HFFc6 (cell line): Measurements from ENCODE around the gene ARHGEF18. TPM values are rescaled to one million over a fixed set of nuclear protein-coding genes. Genes with fewer than 3 reads are reported as not detected.

ENCODE experiments used
- DNase-seq: peaks from one replicate; pipeline ENCODE4 v3.0.0-alpha.2; 2018
- H3K27ac Mint-ChIP-seq: 2 replicates; pipeline ENCODE4 v1.8.0; 2020; ENCODE audit warnings: mild to moderate bottlenecking, mixed read lengths
- H3K27me3 Mint-ChIP-seq: 2 replicates; pipeline ENCODE4 v1.8.0; 2021; ENCODE audit warnings: mild to moderate bottlenecking, moderate library complexity, mixed read lengths; ENCODE audit not compliant: insufficient read depth
- H3K36me3 Mint-ChIP-seq: 2 replicates; pipeline ENCODE4 v1.8.0; 2021; ENCODE audit warnings: low read depth, mixed read lengths
- H3K4me1 Mint-ChIP-seq: 2 replicates; pipeline ENCODE4 v1.8.0; 2020; ENCODE audit warnings: low read depth, mixed read lengths
- H3K4me3 Mint-ChIP-seq: 2 replicates; pipeline ENCODE4 v1.8.0; 2020; ENCODE audit warnings: mild to moderate bottlenecking, moderate library complexity, mixed read lengths
- H3K9me3 Mint-ChIP-seq: 2 replicates; pipeline ENCODE4 v1.8.0; 2020; ENCODE audit warnings: mild to moderate bottlenecking, mixed read lengths
- total RNA-seq, 6 experiments: library from RNA; stranded (reverse); fragmentation: NEBNext Ultra II Directional; extraction: Animal tissue kit (Norgen Biotek cat#: 25700); gene quantifications; 2 replicates in 1 of 6; 3 replicates in 5 of 6; pipeline ENCODE4 v1.2.3, GENCODE V29; 2021
- TF ChIP-seq, protein P1 (sequence below): fragments of 200-600 bp; sonication (generic); IDR thresholded peaks from 2 replicates; pipeline ENCODE4 v1.5.0; 2021; ENCODE audit warnings: antibody characterized with exemption, mild to moderate bottlenecking

Gene ARHGEF18
- total RNA-seq, 6 experiments from 2014 or later = 32.1 to 39.8 (median 35.7) TPM

DNA sequence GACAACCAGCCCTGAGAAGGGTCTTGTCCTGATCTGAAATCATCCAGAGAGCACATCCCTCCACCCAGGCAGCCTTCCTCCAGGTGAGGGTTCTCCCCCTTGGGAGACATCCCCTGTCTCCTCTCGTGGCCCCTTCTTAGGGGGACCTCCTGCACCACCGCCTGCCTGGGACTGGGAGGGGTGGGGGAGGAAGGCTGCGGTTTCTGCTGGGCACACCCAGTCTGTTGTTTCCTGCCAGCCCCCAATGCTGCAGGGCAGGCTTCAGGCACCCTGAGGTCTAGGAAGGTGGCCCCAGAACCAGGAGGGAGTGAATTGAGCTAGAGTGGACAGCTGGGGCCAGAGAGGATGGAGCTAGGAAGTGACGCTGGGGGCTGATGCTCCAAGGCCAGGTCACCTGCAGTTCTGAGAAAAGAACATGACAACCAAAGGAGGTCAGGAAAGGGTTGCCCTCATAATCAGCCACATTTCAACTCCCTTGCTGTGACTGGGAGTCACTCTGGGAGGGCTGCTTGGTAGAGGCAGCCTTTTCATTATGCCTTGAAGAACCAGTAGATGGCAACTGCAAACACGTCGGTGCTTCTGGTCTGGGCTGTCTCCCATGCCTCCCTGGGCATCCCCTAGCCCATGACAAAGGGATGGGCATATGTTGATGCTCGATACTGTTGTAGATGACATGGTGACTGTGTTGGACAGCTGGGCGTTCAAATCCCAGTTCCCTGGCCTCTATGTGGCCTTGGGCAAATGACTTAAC is 1.4 kb downstream of the ARHGEF18 start:
- DNase-seq = no peak
- peaks cover 10% of the 10 kb centered on the region for H3K9me3 Mint-ChIP-seq
- H3K36me3 Mint-ChIP-seq = 0 out of 2 replicates have a peak, but pooled peaks cover 4% of the 10 kb centered on the region
- TF ChIP-seq, protein P1, sequence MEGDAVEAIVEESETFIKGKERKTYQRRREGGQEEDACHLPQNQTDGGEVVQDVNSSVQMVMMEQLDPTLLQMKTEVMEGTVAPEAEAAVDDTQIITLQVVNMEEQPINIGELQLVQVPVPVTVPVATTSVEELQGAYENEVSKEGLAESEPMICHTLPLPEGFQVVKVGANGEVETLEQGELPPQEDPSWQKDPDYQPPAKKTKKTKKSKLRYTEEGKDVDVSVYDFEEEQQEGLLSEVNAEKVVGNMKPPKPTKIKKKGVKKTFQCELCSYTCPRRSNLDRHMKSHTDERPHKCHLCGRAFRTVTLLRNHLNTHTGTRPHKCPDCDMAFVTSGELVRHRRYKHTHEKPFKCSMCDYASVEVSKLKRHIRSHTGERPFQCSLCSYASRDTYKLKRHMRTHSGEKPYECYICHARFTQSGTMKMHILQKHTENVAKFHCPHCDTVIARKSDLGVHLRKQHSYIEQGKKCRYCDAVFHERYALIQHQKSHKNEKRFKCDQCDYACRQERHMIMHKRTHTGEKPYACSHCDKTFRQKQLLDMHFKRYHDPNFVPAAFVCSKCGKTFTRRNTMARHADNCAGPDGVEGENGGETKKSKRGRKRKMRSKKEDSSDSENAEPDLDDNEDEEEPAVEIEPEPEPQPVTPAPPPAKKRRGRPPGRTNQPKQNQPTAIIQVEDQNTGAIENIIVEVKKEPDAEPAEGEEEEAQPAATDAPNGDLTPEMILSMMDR = no peak
- peaks cover 12% of the 10 kb centered on the region for H3K4me1 Mint-ChIP-seq
- no peak overlapping the region for H3K27ac Mint-ChIP-seq
- H3K4me3 Mint-ChIP-seq = no peak overlapping the region
- peaks cover 3% of the 10 kb centered on the region for H3K27me3 Mint-ChIP-seq

DNA sequence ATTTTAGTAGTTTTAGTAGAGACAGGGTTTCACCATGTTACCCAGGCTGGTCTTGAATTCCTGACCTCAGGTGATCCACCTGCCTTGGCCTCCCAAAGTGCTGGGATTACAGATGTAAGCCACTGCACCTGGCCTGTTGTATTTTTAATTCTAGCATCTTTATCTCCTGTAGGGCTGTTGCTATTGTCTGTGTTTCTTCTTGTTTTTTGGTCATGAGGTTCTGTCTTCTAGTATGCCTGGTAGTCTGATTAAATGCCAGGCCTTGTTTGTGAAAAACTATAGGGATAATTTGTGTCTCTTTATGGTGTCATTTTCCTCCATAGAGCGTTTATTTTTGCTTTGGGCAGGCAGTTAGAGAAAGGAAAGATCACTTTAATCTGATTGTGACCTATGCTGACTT is 3.1 kb downstream of the ARHGEF18 start:
- Mint-ChIP-seq H3K36me3 (0 out of 2 replicates have a peak, but pooled peaks cover 4% of the 10 kb centered on the region), H3K27me3 (peaks cover 5% of the 10 kb centered on the region), H3K4me1 (peaks cover 13% of the 10 kb centered on the region), H3K4me3 (no peak overlapping the region), H3K27ac (no peak overlapping the region), H3K9me3 (peaks cover 10% of the 10 kb centered on the region)
- TF ChIP-seq, protein P1 = no peak
- DNase-seq = no peak

DNA sequence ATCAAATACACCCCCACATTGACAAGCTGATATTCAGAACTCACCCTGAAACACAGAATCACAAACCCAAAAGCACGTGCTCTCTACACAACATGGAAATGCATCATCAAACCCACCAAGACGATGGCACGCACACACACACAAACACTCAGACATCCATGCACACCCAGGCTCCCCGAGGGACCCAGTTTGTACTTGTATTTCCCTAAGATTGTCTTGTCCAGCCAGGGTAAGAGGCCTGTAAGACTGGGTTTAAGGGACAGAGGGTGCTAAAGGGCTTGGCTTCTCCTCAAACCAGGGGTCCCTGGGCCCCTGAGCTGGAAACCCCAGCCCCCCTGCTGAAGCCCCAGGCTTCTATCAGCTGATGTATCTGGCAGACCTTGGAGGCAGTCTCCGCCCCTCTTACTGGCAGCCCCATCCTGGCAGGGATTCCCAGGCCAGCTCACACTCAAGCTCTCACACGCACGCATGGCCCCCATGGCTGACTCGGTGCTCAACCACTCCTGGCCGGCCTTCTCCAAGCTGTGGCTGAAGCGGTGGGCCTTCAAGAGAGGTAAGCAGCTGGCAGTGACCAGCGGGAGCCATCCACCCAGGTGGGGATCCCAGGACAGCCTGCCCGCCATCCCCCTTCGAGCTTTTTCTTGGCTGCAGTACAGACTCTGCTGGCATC is 6.5 kb downstream of the ARHGEF18 start:
- H3K9me3 Mint-ChIP-seq = peaks cover 10% of the 10 kb centered on the region
- peaks cover 13% of the 10 kb centered on the region for H3K4me1 Mint-ChIP-seq
- DNase-seq = no peak
- peak overlapping the region; percentile 0; the same call in 1 of the 2 replicates for H3K4me3 Mint-ChIP-seq
- H3K36me3 Mint-ChIP-seq = 0 out of 2 replicates have a peak, but pooled peaks cover 4% of the 10 kb centered on the region
- TF ChIP-seq, protein P1 = no peak
- H3K27ac Mint-ChIP-seq = no peak overlapping the region
- peaks cover 16% of the 10 kb centered on the region for H3K27me3 Mint-ChIP-seq

DNA sequence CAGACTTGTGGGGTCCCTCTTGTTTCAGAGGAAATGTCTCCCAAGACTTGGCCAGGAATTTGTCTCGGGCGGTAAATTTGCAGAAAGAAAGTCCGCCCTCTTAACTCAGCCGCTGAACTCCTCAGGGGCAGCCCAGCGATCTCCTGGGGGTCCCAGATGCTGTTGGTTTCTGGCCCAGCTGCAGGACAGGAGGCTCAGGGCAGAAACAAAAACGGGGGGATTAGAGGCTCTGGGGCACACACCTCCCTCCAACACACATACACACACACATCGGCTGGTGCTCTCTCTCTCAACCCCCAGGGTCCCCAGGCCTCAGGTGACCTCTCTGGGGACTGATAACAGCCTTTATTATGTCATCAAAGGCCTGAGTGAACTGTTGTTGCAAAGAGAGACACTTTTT is 7.1 kb downstream of the ARHGEF18 start:
- Mint-ChIP-seq H3K36me3 (0 out of 2 replicates have a peak, but pooled peaks cover 4% of the 10 kb centered on the region), H3K27me3 (peaks cover 16% of the 10 kb centered on the region), H3K4me3 (no peak overlapping the region), H3K9me3 (peaks cover 10% of the 10 kb centered on the region), H3K4me1 (peaks cover 18% of the 10 kb centered on the region), H3K27ac (no peak overlapping the region)
- no peak for DNase-seq
- TF ChIP-seq, protein P1 = no peak

GRCh38 chr19:7356899-7357627 is 8.3 kb downstream of the ARHGEF18 start:
- H3K9me3 Mint-ChIP-seq = peaks cover 2% of the 10 kb centered on the region
- H3K4me3 Mint-ChIP-seq = no peak overlapping the region
- DNase-seq = no peak
- TF ChIP-seq, protein P1 = no peak
- H3K27me3 Mint-ChIP-seq = peaks cover 18% of the 10 kb centered on the region
- 0 out of 2 replicates have a peak, but pooled peaks cover 1% of the 10 kb centered on the region for H3K36me3 Mint-ChIP-seq
- no peak overlapping the region for H3K27ac Mint-ChIP-seq
- H3K4me1 Mint-ChIP-seq = peaks cover 18% of the 10 kb centered on the region
